Right cardiac atrium (tissue), 5 donors: ENCODE results near the gene ATP2B3. TPM values are rescaled to one million over a fixed set of nuclear protein-coding genes. Genes with fewer than 3 reads are reported as not detected.

ENCODE experiments used
- ATAC-seq, 2 donors: fragments of 200-7000 bp; cut with Tn5 transposase; one replicate each; pipeline versions ENCODE4 v1.8.0 to v1.9.1; 2020; ENCODE audit warnings: moderate library complexity in 2 of 2, mild to moderate bottlenecking in 1 of 2
- DNase-seq, 3 donors: peaks; one replicate each; pipeline ENCODE4 v3.0.0-alpha.2; 2020
- H3K27ac ChIP-seq: one replicate; pipeline ENCODE4 v1.5.1; 2013; ENCODE audit warnings: mild to moderate bottlenecking, low read length, control low read depth, moderate library complexity
- H3K27me3 ChIP-seq: one replicate; pipeline ENCODE4 v1.6.1; 2013; ENCODE audit not compliant: control insufficient read depth, insufficient read depth
- H3K4me1 ChIP-seq: one replicate; pipeline ENCODE4 v1.6.1; 2013; ENCODE audit warnings: low read length; ENCODE audit not compliant: control insufficient read depth, insufficient read depth
- H3K4me3 ChIP-seq: one replicate; pipeline ENCODE4 v1.5.1; 2013; ENCODE audit warnings: low read length, control low read depth
- H3K9me3 ChIP-seq: one replicate; pipeline ENCODE4 v1.6.1; 2013; ENCODE audit warnings: low read length; ENCODE audit not compliant: control insufficient read depth
- WGBS: extraction: QIAGEN DNeasy Blood & Tissue Kit; methylation state at CpG from one replicate; pipeline ENCODE4 v1.1.7; 2013; 5-methylcytosine and 5-hydroxymethylcytosine counted together
- intact Hi-C, 4 donors: fragments of 100-400 bp; cut with DNase I; formaldehyde crosslinking; loops; one replicate each; pipeline versions ENCODE4 v1.11.0 to v1.14.0; 2022 to 2023
- polyA plus RNA-seq: library from polyadenylated mRNA; stranded (reverse); fragments of 200-250 nt; gene quantifications from one replicate; pipeline ENCODE4 v1.2.3, GENCODE V29; 2013
- total RNA-seq, 4 donors: library from RNA; stranded (reverse); fragmentation: NEBNext Ultra II Directional; extraction: Animal tissue kit (Norgen Biotek cat#: 25700); gene quantifications; one replicate each; pipeline ENCODE4 v1.2.1, GENCODE V29; 2021
- donor health status: healthy with polysubstance abuse.
- donor health status: DM: no; HTN: yes; CAD: no.
- donor health status: DM: no; HTN: no; CAD: no.
- donor health status: DM: no; HTN: yes; CAD: no; lungs with severe emphysema.
- donor health status: DM: yes; HTN: yes; CAD: no.

The ATP2B3 gene
- total and polyA plus RNA-seq, 5 donors = under 0.01 TPM; not detected in 4

GRCh38 chrX:153538424-153538823, 21.0 kb downstream of the ATP2B3 start:
- H3K4me1 ChIP-seq = no peaks in the 10 kb centered on the region
- DNase-seq = no peak
- H3K9me3 ChIP-seq = no peaks in the 10 kb centered on the region
- H3K27ac ChIP-seq = no peak overlapping the region
- 63% methylated on average over 17 of the region's 17 CpGs for WGBS
- H3K27me3 ChIP-seq = no peaks in the 10 kb centered on the region
- H3K4me3 ChIP-seq = no peak overlapping the region
- intact Hi-C loops = no loop called here
- no peak for ATAC-seq

- no peak overlapping the region for H3K27ac ChIP-seq
- no peaks in the 10 kb centered on the region for H3K27me3 ChIP-seq
- ATAC-seq (peak; percentile 79 to 81), DNase-seq (peak; percentile 63 to 87 (median 84))
- H3K9me3 ChIP-seq = no peaks in the 10 kb centered on the region
- no peak overlapping the region for H3K4me3 ChIP-seq
- H3K4me1 ChIP-seq = no peaks in the 10 kb centered on the region
- intact Hi-C loops = no loop called here
- 31% methylated on average over 31 of the region's 31 CpGs for whole genome bisulfite sequencing
These were observed 21.9 kb downstream of the ATP2B3 start for GRCh38 chrX:153539171-153539978.

- no peaks in the 10 kb centered on the region for H3K27me3 ChIP-seq
- WGBS = 72% methylated on average over 9 of the region's 9 CpGs
- intact Hi-C loops = loop anchor here in 1 of 4 donors (10.0 kb wide), 1 partner anchor 125 kb away; no protein-coding TSS in a partner anchor
- no peak for ATAC-seq
- H3K4me1 ChIP-seq = no peaks in the 10 kb centered on the region
- no peak overlapping the region for H3K4me3 ChIP-seq
- no peak overlapping the region for H3K27ac ChIP-seq
- DNase-seq = no peak
- H3K9me3 ChIP-seq = no peaks in the 10 kb centered on the region
These were observed 22.5 kb downstream of the ATP2B3 start for GRCh38 chrX:153539979-153540358.

- no peaks in the 10 kb centered on the region for H3K27me3 ChIP-seq
- intact Hi-C loops = loop anchor here in 1 of 4 donors (10.0 kb wide), 1 partner anchor 120 kb away; no protein-coding TSS in a partner anchor
- ATAC-seq (no peak), DNase-seq (no peak)
- no peak overlapping the region for H3K4me3 ChIP-seq
- WGBS = 71% methylated on average over 8 of the region's 8 CpGs
- no peaks in the 10 kb centered on the region for H3K9me3 ChIP-seq
- H3K27ac ChIP-seq = no peak overlapping the region
- no peaks in the 10 kb centered on the region for H3K4me1 ChIP-seq
These were observed 27.3 kb downstream of the ATP2B3 start for GRCh38 chrX:153544727-153545126.

GRCh38 chrX:153546386-153546785, 28.9 kb downstream of the ATP2B3 start:
- Histone ChIP-seq H3K4me1 (no peaks in the 10 kb centered on the region), H3K9me3 (no peaks in the 10 kb centered on the region), H3K27ac (no peak overlapping the region), H3K27me3 (no peaks in the 10 kb centered on the region), H3K4me3 (no peak overlapping the region)
- no peak for ATAC-seq
- DNase-seq = no peak
- WGBS = 71% methylated on average over 11 of the region's 11 CpGs
- intact Hi-C loops = loop anchor here in 1 of 4 donors (10.0 kb wide), 1 partner anchor 118 kb away; no protein-coding TSS in a partner anchor

GRCh38 chrX:153547195-153547594, 29.8 kb downstream of the ATP2B3 start:
- no peak for ATAC-seq
- intact Hi-C loops = loop anchor here in 1 of 4 donors (10.0 kb wide), 1 partner anchor 118 kb away; no protein-coding TSS in a partner anchor
- 67% methylated on average over 7 of the region's 7 CpGs for WGBS
- DNase-seq = no peak
- Histone ChIP-seq H3K27ac (no peak overlapping the region), H3K27me3 (no peaks in the 10 kb centered on the region), H3K9me3 (no peaks in the 10 kb centered on the region), H3K4me3 (no peak overlapping the region), H3K4me1 (no peaks in the 10 kb centered on the region)

- no peak for DNase-seq
- Histone ChIP-seq H3K27ac (no peak overlapping the region), H3K27me3 (no peaks in the 10 kb centered on the region), H3K4me1 (no peaks in the 10 kb centered on the region), H3K4me3 (no peak overlapping the region), H3K9me3 (no peaks in the 10 kb centered on the region)
- no peak for ATAC-seq
- intact Hi-C loops = loop anchor here in 1 of 4 donors (10.0 kb wide), 1 partner anchor 116 kb away; no protein-coding TSS in a partner anchor
- WGBS = 89% methylated on average over 17 of the region's 17 CpGs
These were observed 31.8 kb downstream of the ATP2B3 start for GRCh38 chrX:153549231-153549630.

GRCh38 chrX:153549807-153550206, 32.4 kb downstream of the ATP2B3 start:
- intact Hi-C loops = loop anchor here (5.0 to 10.0 kb wide), 3 partner anchors 95 to 117 kb away; partner anchors contain the start of gene DUSP9 (in 1 of the 4)
- H3K4me1 ChIP-seq = no peaks in the 10 kb centered on the region
- H3K27ac ChIP-seq = no peak overlapping the region
- ATAC-seq = no peak
- 81% methylated on average over 16 of the region's 16 CpGs for WGBS
- no peak for DNase-seq
- no peaks in the 10 kb centered on the region for H3K9me3 ChIP-seq
- no peak overlapping the region for H3K4me3 ChIP-seq
- no peaks in the 10 kb centered on the region for H3K27me3 ChIP-seq

GRCh38 chrX:153551135-153551534, 33.7 kb downstream of the ATP2B3 start:
- Histone ChIP-seq H3K4me1 (no peaks in the 10 kb centered on the region), H3K9me3 (no peaks in the 10 kb centered on the region), H3K27me3 (no peaks in the 10 kb centered on the region), H3K27ac (no peak overlapping the region), H3K4me3 (no peak overlapping the region)
- ATAC-seq (no peak), DNase-seq (no peak)
- WGBS = 87% methylated on average over 5 of the region's 5 CpGs
- intact Hi-C loops = loop anchor here (5.0 to 10.0 kb wide), 3 partner anchors 94 to 116 kb away; partner anchors contain the start of gene DUSP9 (in 1 of the 4)

- Histone ChIP-seq H3K4me1 (no peaks in the 10 kb centered on the region), H3K9me3 (no peaks in the 10 kb centered on the region), H3K4me3 (no peak overlapping the region), H3K27ac (no peak overlapping the region), H3K27me3 (no peaks in the 10 kb centered on the region)
- 42% methylated on average over 17 of the region's 17 CpGs for WGBS
- peak; percentile 64 to 87 (median 86) for DNase-seq
- ATAC-seq = peak; percentile 40 to 66
- intact Hi-C loops = loop anchor here (5.0 to 10.0 kb wide), 3 partner anchors 90 to 113 kb away; partner anchors contain the start of gene DUSP9 (in 1 of the 4)
These were observed 37.2 kb downstream of the ATP2B3 start for GRCh38 chrX:153554519-153555167.

GRCh38 chrX:153556767-153557166, 39.3 kb downstream of the ATP2B3 start:
- Histone ChIP-seq H3K4me1 (no peaks in the 10 kb centered on the region), H3K27ac (no peak overlapping the region), H3K9me3 (no peaks in the 10 kb centered on the region), H3K27me3 (no peaks in the 10 kb centered on the region), H3K4me3 (no peak overlapping the region)
- intact Hi-C loops = loop anchor here in 3 of 4 donors (10.0 kb wide), 2 partner anchors 88 to 108 kb away; partner anchors contain the start of gene DUSP9 (in 1 of the 3)
- ATAC-seq (no peak), DNase-seq (no peak)
- WGBS = 91% methylated on average over 12 of the region's 12 CpGs
